IPS-18a (cell line): ENCODE measurements around the gene MARCHF9.

ENCODE experiments used
- H3K27ac ChIP-seq: one replicate; pipeline ENCODE4 v1.5.1; 2013; ENCODE audit warnings: low read length
- H3K27me3 ChIP-seq: one replicate; pipeline ENCODE4 v1.6.1; 2013; ENCODE audit warnings: mild to moderate bottlenecking, low read length; ENCODE audit not compliant: control insufficient read depth, insufficient read depth
- H3K36me3 ChIP-seq: one replicate; pipeline ENCODE4 v1.6.1; 2013; ENCODE audit warnings: low read depth, low read length; ENCODE audit not compliant: control insufficient read depth
- H3K4me1 ChIP-seq: one replicate; pipeline ENCODE4 v1.6.1; 2013; ENCODE audit warnings: low read depth, low read length; ENCODE audit not compliant: control insufficient read depth
- H3K4me3 ChIP-seq: one replicate; pipeline ENCODE4 v1.5.1; 2013; ENCODE audit warnings: low read length
- H3K9ac ChIP-seq: one replicate; pipeline ENCODE4 v1.6.1; 2013; ENCODE audit warnings: mild to moderate bottlenecking, low read length, moderate library complexity
- H3K9me3 ChIP-seq: one replicate; pipeline ENCODE4 v1.6.1; 2013; ENCODE audit warnings: low read depth, low read length; ENCODE audit not compliant: control insufficient read depth

MARCHF9 gene

GRCh38 chr12:57763881-57764661 lies 9.2 kb downstream of the MARCHF9 start:
- Histone ChIP-seq H3K9ac (no peak overlapping the region), H3K4me1 (peaks cover 17% of the 10 kb centered on the region), H3K27me3 (peaks cover 55% of the 10 kb centered on the region), H3K27ac (no peak overlapping the region), H3K36me3 (peaks cover 9% of the 10 kb centered on the region), H3K9me3 (no peaks in the 10 kb centered on the region), H3K4me3 (peak overlapping the region; percentile 58)

GRCh38 chr12:57764662-57765002 lies 9.7 kb downstream of the MARCHF9 start:
- Histone ChIP-seq H3K9ac (no peak overlapping the region), H3K36me3 (peaks cover 14% of the 10 kb centered on the region), H3K27ac (no peak overlapping the region), H3K4me3 (peak overlapping the region; percentile 58), H3K27me3 (peaks cover 55% of the 10 kb centered on the region), H3K4me1 (peaks cover 17% of the 10 kb centered on the region), H3K9me3 (no peaks in the 10 kb centered on the region)

- Histone ChIP-seq H3K27ac (no peak overlapping the region), H3K36me3 (peaks cover 19% of the 10 kb centered on the region)
These were observed 10.2 kb downstream of the MARCHF9 start for GRCh38 chr12:57765003-57765697.

GRCh38 chr12:57765698-57766463 lies 11.0 kb downstream of the MARCHF9 start:
- Histone ChIP-seq H3K9me3 (no peaks in the 10 kb centered on the region), H3K4me3 (peak overlapping the region; percentile 58), H3K9ac (no peak overlapping the region), H3K27me3 (peaks cover 55% of the 10 kb centered on the region), H3K27ac (no peak overlapping the region), H3K36me3 (peaks cover 26% of the 10 kb centered on the region), H3K4me1 (peaks cover 17% of the 10 kb centered on the region)

More at GRCh38 chr12:57765003-57765697, 10.2 kb downstream of the MARCHF9 start:
- H3K9ac ChIP-seq = no peak overlapping the region
- no peaks in the 10 kb centered on the region for H3K9me3 ChIP-seq
- H3K4me1 ChIP-seq = peaks cover 17% of the 10 kb centered on the region
- H3K27me3 ChIP-seq = peaks cover 55% of the 10 kb centered on the region
- H3K4me3 ChIP-seq = peak overlapping the region; percentile 58

GRCh38 chr12:57766464-57767304 lies 11.8 kb downstream of the MARCHF9 start, which contains the start of gene CYP27B1:
Gene CYP27B1, minus strand, starts transcription at chr12:57767078. Its CDS starts 37 bp downstream, at chr12:57767041.
- no peak within 1 kb of the TSS for H3K27ac ChIP-seq
- peaks cover 55% of the 10 kb centered on the region for H3K27me3 ChIP-seq
- peaks cover 26% of the 10 kb centered on the region for H3K36me3 ChIP-seq
- peak within 1 kb of the TSS; percentile 58 for H3K4me3 ChIP-seq
- peaks cover 17% of the 10 kb centered on the region for H3K4me1 ChIP-seq
- H3K9me3 ChIP-seq = no peaks in the 10 kb centered on the region
- H3K9ac ChIP-seq = peak within 1 kb of the TSS; percentile 19

- no peak overlapping the region for H3K9ac ChIP-seq
- H3K9me3 ChIP-seq = no peaks in the 10 kb centered on the region
- H3K27ac ChIP-seq = no peak overlapping the region
- H3K36me3 ChIP-seq = peaks cover 26% of the 10 kb centered on the region
- peak overlapping the region; percentile 58 for H3K4me3 ChIP-seq
- H3K4me1 ChIP-seq = peaks cover 17% of the 10 kb centered on the region
- peaks cover 55% of the 10 kb centered on the region for H3K27me3 ChIP-seq
These were observed 12.4 kb downstream of the MARCHF9 start for GRCh38 chr12:57767305-57767698.

- H3K27me3 ChIP-seq = peaks cover 51% of the 10 kb centered on the region
- no peak overlapping the region for H3K4me3 ChIP-seq
- H3K36me3 ChIP-seq = peaks cover 26% of the 10 kb centered on the region
- H3K27ac ChIP-seq = no peak overlapping the region
- H3K4me1 ChIP-seq = peaks cover 17% of the 10 kb centered on the region
- no peak overlapping the region for H3K9ac ChIP-seq
- H3K9me3 ChIP-seq = no peaks in the 10 kb centered on the region
These were observed 13.0 kb downstream of the MARCHF9 start for GRCh38 chr12:57767876-57768275.

- Histone ChIP-seq H3K4me3 (no peak overlapping the region), H3K9ac (no peak overlapping the region), H3K27me3 (peaks cover 41% of the 10 kb centered on the region), H3K27ac (no peak overlapping the region), H3K4me1 (peaks cover 17% of the 10 kb centered on the region), H3K36me3 (peaks cover 26% of the 10 kb centered on the region), H3K9me3 (no peaks in the 10 kb centered on the region)
These were observed 14.7 kb downstream of the MARCHF9 start for GRCh38 chr12:57769594-57769993.

- H3K27me3 ChIP-seq = peaks cover 30% of the 10 kb centered on the region
- H3K9me3 ChIP-seq = no peaks in the 10 kb centered on the region
- H3K27ac ChIP-seq = no peak overlapping the region
- peaks cover 17% of the 10 kb centered on the region for H3K4me1 ChIP-seq
- H3K9ac ChIP-seq = no peak overlapping the region
- H3K4me3 ChIP-seq = no peak overlapping the region
- peaks cover 26% of the 10 kb centered on the region for H3K36me3 ChIP-seq
These were observed 15.8 kb downstream of the MARCHF9 start for GRCh38 chr12:57770734-57771133.

- Histone ChIP-seq H3K9me3 (no peaks in the 10 kb centered on the region), H3K27ac (peak overlapping the region; percentile 96), H3K4me1 (peaks cover 13% of the 10 kb centered on the region), H3K4me3 (peak overlapping the region; percentile 89), H3K36me3 (peaks cover 26% of the 10 kb centered on the region), H3K27me3 (peaks cover 24% of the 10 kb centered on the region), H3K9ac (peak overlapping the region; percentile 96)
These were observed 16.5 kb downstream of the MARCHF9 start for GRCh38 chr12:57771236-57771872.
